ENCODE measurements around the gene SFPQ. TPM values are rescaled to one million over a fixed set of nuclear protein-coding genes. Genes with fewer than 3 reads are reported as not detected.

SFPQ gene
- total RNA-seq, 2 experiments from 2014 or later: 423 to 440 TPM

DNA sequence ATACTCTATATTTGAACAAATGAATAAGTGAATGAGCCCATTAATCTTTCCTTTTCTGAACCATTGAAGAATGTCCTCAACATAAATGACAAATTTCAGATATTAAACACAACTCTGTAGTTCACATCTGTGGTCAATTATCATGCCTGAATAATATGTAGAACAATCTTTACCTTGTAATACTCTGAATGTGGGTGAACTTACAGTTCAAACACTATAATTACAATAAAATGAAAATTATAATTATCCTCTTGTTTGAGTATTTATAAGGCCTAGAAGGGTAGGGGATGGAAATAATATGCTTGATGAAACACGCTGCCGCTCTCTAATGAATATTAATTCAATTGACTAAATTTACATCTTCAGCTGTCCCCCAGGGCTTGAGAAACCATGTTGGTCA, 8.7 kb upstream of the SFPQ start:
- Mint-ChIP-seq H3K4me1 (peaks cover 7% of the 10 kb centered on the region), H3K27me3 (peaks cover 3% of the 10 kb centered on the region), H3K4me3 (no peak overlapping the region), H3K9me3 (no peaks in the 10 kb centered on the region), H3K36me3 (no peaks in the 10 kb centered on the region), H3K27ac (no peak overlapping the region)
- no peak for DNase-seq

GRCh38 chr1:35192056-35192852, 691 bp downstream of the SFPQ start:
- peaks cover 47% of the 10 kb centered on the region for H3K36me3 Mint-ChIP-seq
- peak; percentile 93 for DNase-seq
- peak overlapping the region; percentile 98 for H3K27ac Mint-ChIP-seq
- peaks cover 40% of the 10 kb centered on the region for H3K4me1 Mint-ChIP-seq
- H3K9me3 Mint-ChIP-seq: no peaks in the 10 kb centered on the region
- no peaks in the 10 kb centered on the region for H3K27me3 Mint-ChIP-seq
- peak overlapping the region; percentile 95 for H3K4me3 Mint-ChIP-seq

DNA sequence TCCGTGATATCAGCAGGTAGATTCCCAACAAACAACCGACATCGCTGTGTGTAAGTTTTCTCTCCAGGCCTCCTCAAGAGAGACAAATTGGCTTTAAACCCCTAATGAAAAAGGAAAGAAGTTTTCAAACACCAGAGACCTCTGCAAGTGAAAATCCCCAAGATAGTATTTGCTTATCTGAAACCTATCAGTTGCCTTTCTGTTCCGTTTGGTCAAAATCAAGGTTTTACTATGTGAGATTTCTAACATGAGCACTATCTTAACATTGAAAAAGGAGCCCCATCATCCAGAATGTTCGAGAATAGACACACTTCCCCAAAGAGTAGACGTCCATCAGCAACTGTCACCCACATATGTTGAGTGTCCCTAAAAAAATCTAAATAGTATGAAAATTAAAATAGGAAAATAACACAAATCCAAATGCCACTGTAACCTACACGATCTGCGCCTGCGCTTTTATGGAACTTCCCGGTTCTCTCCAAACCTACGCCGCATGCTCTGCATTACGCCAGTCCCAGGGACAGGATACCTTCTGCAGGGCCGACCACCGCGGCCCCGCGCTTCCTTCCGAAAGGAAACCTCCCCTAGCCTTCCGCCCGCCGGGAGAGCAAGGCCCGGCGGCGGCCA, 1.4 kb downstream of the SFPQ start:
- peaks cover 46% of the 10 kb centered on the region for H3K4me1 Mint-ChIP-seq
- peak overlapping the region; percentile 95 for H3K4me3 Mint-ChIP-seq
- H3K27me3 Mint-ChIP-seq: no peaks in the 10 kb centered on the region
- H3K9me3 Mint-ChIP-seq: no peaks in the 10 kb centered on the region
- H3K27ac Mint-ChIP-seq: peak overlapping the region; percentile 95
- peaks cover 52% of the 10 kb centered on the region for H3K36me3 Mint-ChIP-seq
- no peak for DNase-seq

DNA sequence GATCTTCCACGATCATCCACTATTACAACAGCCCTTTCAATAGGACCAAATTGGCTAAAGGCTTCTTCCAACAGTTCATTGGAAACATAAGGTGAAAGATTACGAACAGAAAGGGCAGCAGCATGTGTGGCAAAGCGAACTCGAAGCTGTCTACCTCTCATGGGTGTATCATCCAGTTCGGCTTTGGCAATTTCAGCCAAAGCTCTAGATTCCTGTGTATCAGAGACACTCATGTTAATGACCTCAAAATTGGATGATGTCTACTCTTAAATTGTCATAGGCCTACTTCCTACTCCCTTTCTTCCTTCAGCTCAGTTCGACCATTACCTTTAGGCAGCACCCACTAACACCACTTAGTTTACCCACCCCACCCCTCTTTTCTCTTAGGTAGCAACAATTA, 2.2 kb downstream of the SFPQ start:
- Mint-ChIP-seq H3K27ac (peak overlapping the region; percentile 95), H3K36me3 (peaks cover 58% of the 10 kb centered on the region), H3K27me3 (no peaks in the 10 kb centered on the region), H3K9me3 (no peaks in the 10 kb centered on the region), H3K4me3 (peak overlapping the region; percentile 95), H3K4me1 (peaks cover 54% of the 10 kb centered on the region)
- DNase-seq: no peak

DNA sequence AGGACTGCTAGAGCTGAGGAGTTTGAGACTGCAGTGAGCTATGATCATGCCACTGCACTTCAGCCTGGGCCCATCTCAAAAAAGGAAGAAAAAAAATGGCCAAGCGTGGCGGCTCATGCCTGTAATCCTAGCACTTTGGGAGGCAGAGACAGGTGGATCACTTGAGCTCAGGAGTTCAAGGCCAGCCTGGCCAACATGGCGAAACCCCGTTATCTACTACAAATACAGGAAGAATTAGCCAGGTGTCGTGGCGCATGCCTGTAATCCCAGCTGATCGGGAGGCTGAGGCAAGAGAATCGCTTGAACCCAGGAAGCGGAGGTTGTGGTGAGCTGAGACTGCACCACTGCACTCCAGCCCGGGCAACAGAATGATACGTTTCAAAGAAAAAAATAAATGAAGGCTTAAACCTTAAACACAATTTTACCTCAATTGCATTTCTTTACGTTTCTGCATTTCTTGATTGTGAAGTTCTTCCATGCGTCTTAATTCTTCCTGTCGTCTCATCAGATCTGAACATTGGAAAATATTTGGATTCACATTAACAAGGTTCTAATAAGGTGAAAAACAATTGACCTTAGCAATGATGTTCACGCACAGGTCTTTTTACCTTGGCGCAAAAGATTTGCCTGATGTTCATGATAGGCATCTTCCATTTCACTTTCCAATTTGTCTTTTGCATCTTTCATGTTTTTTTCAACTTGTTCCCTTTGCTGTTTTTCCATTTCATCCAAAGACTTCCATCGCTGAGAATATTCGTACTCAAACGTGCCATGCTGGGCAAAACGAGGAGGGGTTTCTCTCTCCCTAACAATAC, 4.2 kb downstream of the SFPQ start:
- Mint-ChIP-seq H3K27me3 (no peaks in the 10 kb centered on the region), H3K27ac (peak overlapping the region; percentile 95), H3K4me3 (peak overlapping the region; percentile 95), H3K9me3 (no peaks in the 10 kb centered on the region), H3K36me3 (peaks cover 73% of the 10 kb centered on the region), H3K4me1 (peaks cover 71% of the 10 kb centered on the region)
- no peak for DNase-seq

GRCh38 chr1:35187816-35188342, 5.1 kb downstream of the SFPQ start:
- DNase-seq: no peak
- Mint-ChIP-seq H3K27ac (peak overlapping the region; percentile 95), H3K27me3 (no peaks in the 10 kb centered on the region), H3K36me3 (peaks cover 82% of the 10 kb centered on the region), H3K4me1 (peaks cover 77% of the 10 kb centered on the region), H3K4me3 (peak overlapping the region; percentile 95), H3K9me3 (no peaks in the 10 kb centered on the region)

GRCh38 chr1:35186239-35186638, 6.7 kb downstream of the SFPQ start:
- no peak for DNase-seq
- no peaks in the 10 kb centered on the region for H3K27me3 Mint-ChIP-seq

DNA sequence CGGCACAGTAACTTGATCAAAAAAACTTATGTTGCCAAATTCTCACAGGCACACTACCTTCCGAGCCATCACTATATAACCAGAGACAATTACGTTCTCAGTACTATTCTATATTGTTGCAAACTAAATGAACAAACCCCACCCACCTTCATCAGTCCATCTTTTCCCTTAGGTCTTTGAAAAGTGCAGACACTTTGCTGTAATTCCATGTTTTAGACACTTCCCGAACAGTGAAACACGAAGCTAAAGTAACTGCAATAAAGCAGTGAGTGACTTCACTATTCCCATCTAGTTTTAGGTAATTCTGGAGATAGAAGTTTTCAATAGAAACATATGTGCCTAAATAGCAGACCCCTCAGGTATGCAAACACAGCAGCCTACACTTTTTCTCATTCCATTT, 7.7 kb downstream of the SFPQ start:
- no peaks in the 10 kb centered on the region for H3K27me3 Mint-ChIP-seq
- peaks cover 86% of the 10 kb centered on the region for H3K36me3 Mint-ChIP-seq
- DNase-seq: no peak
- peak overlapping the region; percentile 63 for H3K4me3 Mint-ChIP-seq
- peaks cover 94% of the 10 kb centered on the region for H3K4me1 Mint-ChIP-seq
- peak overlapping the region; percentile 84 for H3K27ac Mint-ChIP-seq
- H3K9me3 Mint-ChIP-seq: no peaks in the 10 kb centered on the region

More at GRCh38 chr1:35186239-35186638, 6.7 kb downstream of the SFPQ start:
- peaks cover 89% of the 10 kb centered on the region for H3K4me1 Mint-ChIP-seq
- H3K36me3 Mint-ChIP-seq: peaks cover 87% of the 10 kb centered on the region
- H3K9me3 Mint-ChIP-seq: no peaks in the 10 kb centered on the region
- H3K4me3 Mint-ChIP-seq: peak overlapping the region; percentile 53
- H3K27ac Mint-ChIP-seq: peak overlapping the region; percentile 46

GRCh38 chr1:35184495-35185199, 8.3 kb downstream of the SFPQ start:
- no peaks in the 10 kb centered on the region for H3K27me3 Mint-ChIP-seq
- peak overlapping the region; percentile 63 for H3K4me3 Mint-ChIP-seq
- peaks cover 85% of the 10 kb centered on the region for H3K36me3 Mint-ChIP-seq
- peaks cover 94% of the 10 kb centered on the region for H3K4me1 Mint-ChIP-seq
- no peaks in the 10 kb centered on the region for H3K9me3 Mint-ChIP-seq
- H3K27ac Mint-ChIP-seq: peak overlapping the region; percentile 84
- DNase-seq: no peak

- no peaks in the 10 kb centered on the region for H3K27me3 Mint-ChIP-seq
- peak overlapping the region; percentile 83 for H3K27ac Mint-ChIP-seq
- H3K4me1 Mint-ChIP-seq: peaks cover 77% of the 10 kb centered on the region
- no peak for DNase-seq
- H3K9me3 Mint-ChIP-seq: no peaks in the 10 kb centered on the region
- peak overlapping the region; percentile 4 for H3K4me3 Mint-ChIP-seq
- H3K36me3 Mint-ChIP-seq: peaks cover 71% of the 10 kb centered on the region
Measured at GRCh38 chr1:35181790-35182455, 11.0 kb downstream of the SFPQ start.

- peaks cover 68% of the 10 kb centered on the region for H3K36me3 Mint-ChIP-seq
- no peak for DNase-seq
- no peaks in the 10 kb centered on the region for H3K27me3 Mint-ChIP-seq
- H3K27ac Mint-ChIP-seq: peak overlapping the region; percentile 75
- H3K9me3 Mint-ChIP-seq: no peaks in the 10 kb centered on the region
- H3K4me3 Mint-ChIP-seq: peak overlapping the region; percentile 5
- H3K4me1 Mint-ChIP-seq: peaks cover 71% of the 10 kb centered on the region
Measured at GRCh38 chr1:35180776-35181374, 12.1 kb downstream of the SFPQ start.

- H3K27ac Mint-ChIP-seq: peak overlapping the region; percentile 74
- H3K4me3 Mint-ChIP-seq: no peak overlapping the region
- DNase-seq: no peak
- H3K27me3 Mint-ChIP-seq: no peaks in the 10 kb centered on the region
- H3K9me3 Mint-ChIP-seq: no peaks in the 10 kb centered on the region
- peaks cover 62% of the 10 kb centered on the region for H3K4me1 Mint-ChIP-seq
- peaks cover 70% of the 10 kb centered on the region for H3K36me3 Mint-ChIP-seq
Measured at GRCh38 chr1:35179908-35180307, 13.0 kb downstream of the SFPQ start.

- Mint-ChIP-seq H3K27me3 (no peaks in the 10 kb centered on the region), H3K4me1 (peaks cover 54% of the 10 kb centered on the region), H3K27ac (no peak overlapping the region), H3K36me3 (peaks cover 61% of the 10 kb centered on the region), H3K9me3 (no peaks in the 10 kb centered on the region), H3K4me3 (no peak overlapping the region)
- DNase-seq: no peak
Measured at GRCh38 chr1:35178874-35179380, 14.0 kb downstream of the SFPQ start.

All from activated naive CD8-positive, alpha-beta T cell treated with anti-CD3 and anti-CD28 coated beads for 36 hours (primary cell).